Neuronal stem cell (in vitro differentiated cells): Measurements from ENCODE around the gene IL16.

ENCODE experiments used
- DNase-seq: peaks from one replicate; pipeline ENCODE4 v3.0.0-alpha.2; 2013; ENCODE audit warnings: low spot score
- H2AFZ ChIP-seq: one replicate; pipeline ENCODE4 v1.6.1; 2013; ENCODE audit warnings: mild to moderate bottlenecking, low read length, inconsistent platforms
- H2AK5ac ChIP-seq: 2 replicates; pipeline ENCODE4 v1.6.1; 2013; ENCODE audit warnings: low read depth, mild to moderate bottlenecking, inconsistent platforms, low read length, moderate library complexity, mixed read lengths
- H2BK120ac ChIP-seq: 2 replicates; pipeline ENCODE4 v1.6.1; 2013; ENCODE audit warnings: low read depth, mild to moderate bottlenecking, inconsistent platforms, low read length, moderate library complexity, mixed read lengths
- H2BK12ac ChIP-seq: one replicate; pipeline ENCODE4 v1.6.1; 2013; ENCODE audit warnings: low read length, inconsistent platforms
- H2BK15ac ChIP-seq: 2 replicates; pipeline ENCODE4 v1.6.1; 2013; ENCODE audit warnings: mild to moderate bottlenecking, low read length, inconsistent platforms, mixed read lengths
- H2BK5ac ChIP-seq: one replicate; pipeline ENCODE4 v1.6.1; 2013; ENCODE audit warnings: inconsistent platforms, mild to moderate bottlenecking, low read length, moderate library complexity
- H3K14ac ChIP-seq: one replicate; pipeline ENCODE4 v1.6.1; 2013; ENCODE audit warnings: low read length, inconsistent platforms
- H3K18ac ChIP-seq: 2 replicates; pipeline ENCODE4 v1.6.1; 2013; ENCODE audit warnings: low read length, inconsistent platforms
- H3K23ac ChIP-seq: 2 replicates; pipeline ENCODE4 v1.6.1; 2013; ENCODE audit warnings: low read depth, mild to moderate bottlenecking, mixed read lengths, low read length, inconsistent platforms; ENCODE audit not compliant: poor library complexity
- H3K27ac ChIP-seq: replicated peaks from 3 replicates; pipeline ENCODE4 v1.5.1; 2013; ENCODE audit warnings: low read length, inconsistent platforms
- H3K27me3 ChIP-seq, 3 experiments: 2 replicates each; pipeline ENCODE4 v1.6.1; 2013; ENCODE audit warnings: low read length in 3 of 3, mild to moderate bottlenecking in 2 of 3, inconsistent platforms in 1 of 3, low read depth in 1 of 3, mixed read lengths in 1 of 3, moderate library complexity in 1 of 3; ENCODE audit not compliant: control insufficient read depth in 3 of 3, insufficient read depth in 3 of 3
- H3K36me3 ChIP-seq, 2 donors: replicated peaks in 1 of 2; 2 replicates each; pipeline ENCODE4 v1.6.1; 2013; ENCODE audit warnings: low read length in 2 of 2; ENCODE audit not compliant: control insufficient read depth in 2 of 2, insufficient read depth in 2 of 2
- H3K4ac ChIP-seq: 2 replicates; pipeline ENCODE4 v1.6.1; 2013; ENCODE audit warnings: inconsistent platforms, mild to moderate bottlenecking, low read length, moderate library complexity
- H3K4me1 ChIP-seq, 2 donors: 1 replicate in 1 of 2; 2 replicates in 1 of 2; pipeline ENCODE4 v1.6.1; 2013; ENCODE audit warnings: low read length in 2 of 2, low read depth in 1 of 2; ENCODE audit not compliant: control insufficient read depth in 2 of 2, insufficient read depth in 1 of 2
- H3K4me2 ChIP-seq: one replicate; pipeline ENCODE4 v1.6.1; 2013; ENCODE audit warnings: mild to moderate bottlenecking, low read length, inconsistent platforms; ENCODE audit not compliant: insufficient read depth, poor library complexity, severe bottlenecking
- H3K4me3 ChIP-seq, 2 donors: 2 replicates each; pipeline ENCODE4 v1.5.1; 2013; ENCODE audit warnings: low read length in 2 of 2, mild to moderate bottlenecking in 2 of 2, inconsistent platforms in 1 of 2, moderate library complexity in 1 of 2
- H3K79me1 ChIP-seq: one replicate; pipeline ENCODE4 v1.6.1; 2013; ENCODE audit warnings: low read depth, mild to moderate bottlenecking, inconsistent platforms, low read length, moderate library complexity
- H3K9ac ChIP-seq: one replicate; pipeline ENCODE4 v1.6.1; 2013; ENCODE audit warnings: mild to moderate bottlenecking, low read depth, low read length, inconsistent platforms; ENCODE audit not compliant: poor library complexity
- H3K9me3 ChIP-seq, 2 donors: replicated peaks in 1 of 2; 2 replicates each; pipeline versions ENCODE3 to v1.6.1; 2013; ENCODE audit warnings: low read length in 2 of 2, mild to moderate bottlenecking in 2 of 2, inconsistent platforms in 1 of 2, low read depth in 1 of 2, mixed read lengths in 1 of 2, moderate library complexity in 1 of 2; ENCODE audit not compliant: control insufficient read depth in 2 of 2, insufficient read depth in 1 of 2
- H4K8ac ChIP-seq: one replicate; pipeline ENCODE4 v1.6.1; 2013; ENCODE audit warnings: low read depth, mild to moderate bottlenecking, inconsistent platforms, low read length, moderate library complexity
- H4K91ac ChIP-seq: one replicate; pipeline ENCODE4 v1.6.1; 2013; ENCODE audit warnings: low read length, low read depth, mild to moderate bottlenecking, inconsistent platforms; ENCODE audit not compliant: poor library complexity
- WGBS, 2 donors: extraction: QIAGEN DNeasy Blood & Tissue Kit; methylation state at CpG; one replicate each; pipeline ENCODE4 v1.1.7; 2013; ENCODE audit warnings: missing lambda C conversion rate in 2 of 2, mixed read lengths in 1 of 2; ENCODE audit not compliant: insufficient read length in 2 of 2, insufficient replicate concordance in 1 of 2; ENCODE audit errors: extremely low coverage in 2 of 2; 5-methylcytosine and 5-hydroxymethylcytosine counted together

The IL16 gene

DNA sequence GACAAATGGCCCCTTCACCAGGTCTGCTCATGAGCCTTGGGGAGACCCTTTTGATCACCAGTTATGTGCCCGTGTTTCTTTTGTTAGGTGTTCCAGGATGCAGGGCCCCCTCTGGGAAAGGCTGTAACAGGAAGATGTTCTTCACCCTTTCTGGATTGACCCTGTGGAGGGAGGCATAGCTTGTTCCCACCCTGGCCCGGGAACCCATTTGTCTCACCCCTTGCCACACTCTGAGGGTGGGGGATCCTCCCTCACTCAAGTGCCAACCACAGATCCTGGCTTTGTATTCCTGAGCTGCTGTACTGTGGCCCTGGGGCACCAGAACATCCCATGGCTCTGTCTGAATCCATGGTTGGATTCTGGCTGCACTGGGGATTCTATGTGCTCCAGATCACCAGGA, 18.9 kb downstream of the IL16 start:
- H3K36me3 ChIP-seq = no peaks in the 10 kb centered on the region
- no peaks in the 10 kb centered on the region for H3K27me3 ChIP-seq
- no peak overlapping the region for H4K8ac ChIP-seq
- no peak overlapping the region for H2BK12ac ChIP-seq
- H3K9ac ChIP-seq = no peak overlapping the region
- DNase-seq = no peak
- no peak overlapping the region for H2AK5ac ChIP-seq
- H3K79me1 ChIP-seq = no peaks in the 10 kb centered on the region
- H3K9me3 ChIP-seq = peaks cover 0 to 6% of the 10 kb centered on the region in 2 donors
- no peak overlapping the region for H4K91ac ChIP-seq
- H2AFZ ChIP-seq = no peak overlapping the region
- H2BK15ac ChIP-seq = no peak overlapping the region
- H2BK5ac ChIP-seq = no peak overlapping the region
- no peaks in the 10 kb centered on the region for H3K4me1 ChIP-seq
- H3K23ac ChIP-seq = no peak overlapping the region
- no peak overlapping the region for H2BK120ac ChIP-seq
- no peak overlapping the region for H3K18ac ChIP-seq
- no peak overlapping the region for H3K14ac ChIP-seq
- no peak overlapping the region for H3K4ac ChIP-seq
- H3K4me2 ChIP-seq = no peak overlapping the region
- H3K4me3 ChIP-seq = no peak overlapping the region
- no peak overlapping the region for H3K27ac ChIP-seq
- WGBS, 2 donors = no CpG with 5 or more reads among the region's 2 CpGs

DNA sequence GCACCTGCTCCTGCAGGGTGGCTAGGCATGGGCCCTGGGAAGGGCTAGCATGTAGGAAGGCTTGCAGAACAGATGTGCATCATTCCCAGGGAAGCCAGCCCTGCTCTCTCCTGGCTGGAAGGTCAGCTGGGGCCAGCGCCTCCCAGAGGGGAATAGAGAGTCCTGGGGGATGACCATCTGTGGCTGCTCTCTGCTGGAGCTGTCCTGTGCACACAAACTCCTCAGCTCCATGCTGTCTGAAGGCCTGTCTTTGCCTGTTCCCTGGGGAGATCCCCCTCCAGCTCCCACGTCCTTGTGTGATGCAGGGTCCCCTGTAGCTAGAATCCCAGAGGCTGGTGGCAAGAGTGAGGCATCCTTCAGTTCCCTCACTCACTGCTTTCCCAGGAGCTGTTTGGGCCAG, 19.3 kb downstream of the IL16 start:
- H2AK5ac ChIP-seq = no peak overlapping the region
- peak overlapping the region; percentile 56 for H2AFZ ChIP-seq

DNA sequence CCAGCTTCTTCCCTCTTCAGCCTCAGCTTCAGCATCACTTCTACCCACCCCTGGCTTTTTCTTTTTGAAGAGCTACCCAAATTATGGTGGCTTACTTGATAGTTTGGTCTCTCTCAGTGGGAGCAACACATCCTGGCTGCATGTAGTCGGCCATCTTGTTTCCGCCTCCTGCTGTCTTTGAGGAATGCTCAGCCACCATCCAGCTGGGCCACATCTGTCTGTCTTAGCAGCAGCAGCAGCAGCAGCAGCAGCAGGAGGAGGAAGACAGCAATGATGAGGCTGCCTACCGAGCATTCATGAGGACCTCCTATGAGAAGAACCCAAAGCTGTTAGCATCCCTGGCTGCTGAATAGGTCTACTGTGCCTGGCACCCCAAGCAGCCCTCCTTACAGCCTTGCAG, 19.7 kb downstream of the IL16 start:
- H3K9me3 ChIP-seq = peaks cover 0 to 6% of the 10 kb centered on the region in 2 donors

More for the DNA sequence above, 19.3 kb downstream of the IL16 start:
- Histone ChIP-seq H4K8ac (no peak overlapping the region), H3K36me3 (no peaks in the 10 kb centered on the region), H2BK12ac (no peak overlapping the region), H3K14ac (no peak overlapping the region), H3K27me3 (no peaks in the 10 kb centered on the region), H2BK15ac (no peak overlapping the region), H3K18ac (peak overlapping the region; percentile 85), H3K4me3 (no peak overlapping the region), H3K4me2 (no peak overlapping the region), H3K27ac (no peak overlapping the region), H2BK5ac (no peak overlapping the region), H3K4ac (no peak overlapping the region), H3K9me3 (peaks cover 0 to 6% of the 10 kb centered on the region in 2 donors), H3K9ac (no peak overlapping the region), H2BK120ac (no peak overlapping the region), H3K79me1 (no peaks in the 10 kb centered on the region), H4K91ac (no peak overlapping the region), H3K23ac (no peak overlapping the region), H3K4me1 (no peaks in the 10 kb centered on the region)
- no CpG with 5 or more reads among the region's 2 CpGs for WGBS, 2 donors
- no peak for DNase-seq

GRCh38 chr15:81221449-81221848, 24.8 kb downstream of the IL16 start:
- Histone ChIP-seq H3K27ac (no peak overlapping the region), H2BK120ac (no peak overlapping the region), H4K8ac (no peak overlapping the region), H3K27me3 (no peaks in the 10 kb centered on the region), H2AFZ (no peak overlapping the region), H3K14ac (no peak overlapping the region), H3K4me3 (no peak overlapping the region), H2BK5ac (no peak overlapping the region), H3K4me2 (no peak overlapping the region), H2BK15ac (no peak overlapping the region), H3K36me3 (no peaks in the 10 kb centered on the region), H4K91ac (no peak overlapping the region), H3K9me3 (no peaks in the 10 kb centered on the region), H3K18ac (no peak overlapping the region), H2BK12ac (no peak overlapping the region), H3K79me1 (no peaks in the 10 kb centered on the region), H3K23ac (no peak overlapping the region), H3K9ac (no peak overlapping the region), H3K4ac (no peak overlapping the region), H2AK5ac (no peak overlapping the region), H3K4me1 (no peaks in the 10 kb centered on the region)
- DNase-seq = no peak
- WGBS, 2 donors = no CpG with 5 or more reads among the region's 1 CpG

More for the DNA sequence above, 19.7 kb downstream of the IL16 start:
- H3K4me3 ChIP-seq = no peak overlapping the region
- H2AFZ ChIP-seq = peak overlapping the region; percentile 56
- H3K79me1 ChIP-seq = no peaks in the 10 kb centered on the region
- H3K27me3 ChIP-seq = no peaks in the 10 kb centered on the region
- no peak overlapping the region for H4K91ac ChIP-seq
- no peak for DNase-seq
- H3K18ac ChIP-seq = no peak overlapping the region
- no CpG with 5 or more reads among the region's 3 CpGs for WGBS, 2 donors
- H2BK120ac ChIP-seq = no peak overlapping the region
- no peak overlapping the region for H3K9ac ChIP-seq
- H2BK5ac ChIP-seq = no peak overlapping the region
- H2BK12ac ChIP-seq = no peak overlapping the region
- H4K8ac ChIP-seq = peak overlapping the region; percentile 17
- H2BK15ac ChIP-seq = no peak overlapping the region
- no peaks in the 10 kb centered on the region for H3K4me1 ChIP-seq
- H3K27ac ChIP-seq = no peak overlapping the region
- no peaks in the 10 kb centered on the region for H3K36me3 ChIP-seq
- no peak overlapping the region for H3K4ac ChIP-seq
- H3K4me2 ChIP-seq = no peak overlapping the region
- H3K23ac ChIP-seq = no peak overlapping the region
- H3K14ac ChIP-seq = no peak overlapping the region
- H2AK5ac ChIP-seq = no peak overlapping the region
